Mucosa of descending colon (tissue), 3 donors: Measurements from ENCODE around the gene STXBP6. TPM values are rescaled to one million over a fixed set of nuclear protein-coding genes. Genes with fewer than 3 reads are reported as not detected.
A peak's percentile ranks its signal among the peaks of the same experiment; 100 is the strongest.

Experiments
- ATAC-seq: fragments of 200-7000 bp; cut with Tn5 transposase; one replicate; pipeline ENCODE4 v1.9.1; 2020; ENCODE audit warnings: mild to moderate bottlenecking, moderate library complexity
- DNase-seq, 3 donors: peaks; one replicate each; pipeline ENCODE4 v3.0.0-alpha.2; 2020
- H3K36me3 ChIP-seq: fragments of 200-600 bp; one replicate; pipeline ENCODE4 v1.8.0; 2021; ENCODE audit warnings: low read depth, mild to moderate bottlenecking
- H3K4me1 ChIP-seq: fragments of 200-600 bp; one replicate; pipeline ENCODE4 v1.8.0; 2021; ENCODE audit warnings: low read depth, mild to moderate bottlenecking
- H3K4me3 ChIP-seq: fragments of 200-600 bp; one replicate; pipeline ENCODE4 v1.8.0; 2021; ENCODE audit warnings: mild to moderate bottlenecking
- H3K9me3 ChIP-seq: fragments of 200-600 bp; one replicate; pipeline ENCODE4 v1.8.0; 2021; ENCODE audit warnings: mild to moderate bottlenecking
- intact Hi-C, 2 donors: fragments of 100-400 bp; cut with DNase I in 1 of 2; cut with micrococcal nuclease in 1 of 2; formaldehyde crosslinking; loops; one replicate each; pipeline versions ENCODE4 v1.11.0 to v1.11.1; 2022; cut with DNase I, micrococcal nuclease
- total RNA-seq, 3 donors: library from RNA; stranded (reverse); fragmentation: NEBNext Ultra II Directional in 2 of 3; extraction: Animal tissue kit (Norgen Biotek cat#: 25700) in 2 of 3; gene quantifications; one replicate each; pipeline versions ENCODE4 v1.2.1 to v1.2.4, GENCODE V29; 2021 to 2023
- TF ChIP-seq, protein P1 (sequence below): fragments of 200-600 bp; IDR thresholded peaks from one replicate; pipeline ENCODE4 v1.8.0; 2022; ENCODE audit warnings: antibody characterized with exemption, mild to moderate bottlenecking
- donor health status: DM: no; HTN: no; CAD: no; lungs with moderate emphysema.
- donor health status: DM: no; HTN: no; CAD: no.
- donor health status: DM: no; HTN: yes; CAD: no.

The STXBP6 gene
- total RNA-seq, 3 donors from 2014 or later, result 10.9 to 25.9 (median 19.8) TPM

DNA sequence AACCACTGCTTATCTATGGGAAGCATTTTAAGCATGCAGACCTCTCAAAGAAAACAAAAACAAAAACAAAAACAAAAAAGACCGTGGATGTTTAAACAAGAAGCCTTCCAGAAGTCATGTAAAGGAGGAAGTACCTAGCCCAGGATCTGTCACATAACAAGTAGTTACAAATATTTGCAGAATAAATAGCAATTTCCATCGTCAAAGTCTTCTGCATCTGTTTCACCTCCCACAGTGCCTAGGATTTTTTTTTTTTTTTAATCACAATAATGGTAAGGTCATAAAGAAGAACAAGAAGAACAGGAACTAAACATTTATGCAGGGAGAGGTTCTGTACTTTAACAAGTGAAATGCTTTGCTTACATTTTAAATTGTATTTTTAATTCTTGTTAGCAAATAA, 2.4 kb upstream of the STXBP6 start:
- no peak overlapping the region for H3K4me3 ChIP-seq
- ATAC-seq (no peak), DNase-seq (no peak)
- H3K36me3 ChIP-seq, result no peaks in the 10 kb centered on the region
- peaks cover 30% of the 10 kb centered on the region for H3K4me1 ChIP-seq
- intact Hi-C loops, result no loop called here
- TF ChIP-seq, protein P1, sequence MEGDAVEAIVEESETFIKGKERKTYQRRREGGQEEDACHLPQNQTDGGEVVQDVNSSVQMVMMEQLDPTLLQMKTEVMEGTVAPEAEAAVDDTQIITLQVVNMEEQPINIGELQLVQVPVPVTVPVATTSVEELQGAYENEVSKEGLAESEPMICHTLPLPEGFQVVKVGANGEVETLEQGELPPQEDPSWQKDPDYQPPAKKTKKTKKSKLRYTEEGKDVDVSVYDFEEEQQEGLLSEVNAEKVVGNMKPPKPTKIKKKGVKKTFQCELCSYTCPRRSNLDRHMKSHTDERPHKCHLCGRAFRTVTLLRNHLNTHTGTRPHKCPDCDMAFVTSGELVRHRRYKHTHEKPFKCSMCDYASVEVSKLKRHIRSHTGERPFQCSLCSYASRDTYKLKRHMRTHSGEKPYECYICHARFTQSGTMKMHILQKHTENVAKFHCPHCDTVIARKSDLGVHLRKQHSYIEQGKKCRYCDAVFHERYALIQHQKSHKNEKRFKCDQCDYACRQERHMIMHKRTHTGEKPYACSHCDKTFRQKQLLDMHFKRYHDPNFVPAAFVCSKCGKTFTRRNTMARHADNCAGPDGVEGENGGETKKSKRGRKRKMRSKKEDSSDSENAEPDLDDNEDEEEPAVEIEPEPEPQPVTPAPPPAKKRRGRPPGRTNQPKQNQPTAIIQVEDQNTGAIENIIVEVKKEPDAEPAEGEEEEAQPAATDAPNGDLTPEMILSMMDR, result no peak
- no peaks in the 10 kb centered on the region for H3K9me3 ChIP-seq

DNA sequence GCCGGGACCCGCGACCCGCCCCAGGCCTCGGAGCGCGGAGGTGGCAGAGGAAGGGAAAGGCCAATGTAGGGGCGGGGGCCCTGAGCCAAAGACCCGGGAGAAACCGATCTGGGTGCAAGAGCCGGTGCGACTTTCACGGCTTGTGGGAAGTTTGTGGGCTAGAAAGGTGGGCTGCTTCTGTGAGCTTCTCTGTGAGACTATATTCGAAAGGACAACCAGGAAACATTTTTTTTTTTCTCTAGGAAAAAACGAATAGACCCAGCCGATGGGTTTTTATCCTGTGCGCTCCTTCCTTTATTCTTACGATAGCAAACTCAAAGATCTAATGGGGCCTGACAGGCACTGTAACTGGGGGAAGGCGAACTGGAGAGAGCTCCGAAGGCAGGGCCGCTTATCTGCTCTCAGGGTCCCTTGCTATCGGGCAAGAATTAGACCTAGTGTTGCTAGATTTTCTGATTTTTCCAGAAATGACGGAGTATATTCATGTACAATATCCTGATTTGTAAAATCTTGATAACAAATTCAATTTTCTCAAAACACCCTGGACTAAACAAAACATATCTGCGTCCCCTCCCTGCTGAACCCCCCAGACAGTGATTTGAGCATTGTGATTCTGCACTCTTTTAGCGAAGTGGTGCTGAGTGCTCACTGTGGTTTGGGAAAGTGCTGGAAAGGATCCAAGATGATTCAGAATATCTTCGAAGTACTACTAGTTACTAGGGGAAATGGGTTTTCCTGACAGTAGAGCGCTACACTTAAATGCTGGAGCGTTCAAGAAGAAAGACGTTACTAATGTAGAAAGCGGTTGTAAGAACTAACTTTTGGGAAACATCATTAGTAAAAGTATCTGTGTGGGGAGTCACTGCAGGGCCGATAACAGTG, 563 bp upstream of the STXBP6 start:
- DNase-seq, result peak in 1 of 3 donors; percentile 43
- Histone ChIP-seq H3K4me3 (peak overlapping the region; percentile 53), H3K4me1 (peaks cover 30% of the 10 kb centered on the region), H3K9me3 (no peaks in the 10 kb centered on the region), H3K36me3 (no peaks in the 10 kb centered on the region)
- TF ChIP-seq, protein P1, result no peak
- intact Hi-C loops, result no loop called here
- peak; percentile 39 for ATAC-seq

DNA sequence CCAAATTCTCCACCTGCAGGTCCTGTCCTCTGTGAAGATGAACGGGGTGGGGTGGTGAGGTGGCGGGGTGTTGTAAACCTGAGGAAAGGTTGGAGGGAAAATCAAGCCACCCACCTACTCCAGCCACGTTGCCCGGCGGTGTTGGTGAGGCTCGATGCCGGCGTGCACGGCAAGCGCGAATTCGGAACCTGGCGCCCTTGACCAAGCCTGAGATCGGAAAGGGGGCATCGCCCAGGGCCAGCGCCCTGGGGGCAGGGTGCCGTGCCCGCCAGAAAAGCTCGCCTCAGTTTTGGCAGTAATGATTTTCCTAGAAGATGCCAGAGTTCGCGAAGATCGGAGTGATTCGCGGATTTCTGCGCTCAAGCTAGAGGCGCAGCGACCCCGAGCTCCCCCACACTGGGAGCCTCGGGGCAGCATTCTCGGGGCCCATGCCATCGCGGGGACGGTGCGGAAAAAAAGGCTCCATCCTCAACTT, 817 bp downstream of the STXBP6 start:
- no peaks in the 10 kb centered on the region for H3K36me3 ChIP-seq
- intact Hi-C loops, result loop anchor here in 1 of 2 donors (10.0 kb wide), 1 partner anchor 64 kb away; no protein-coding TSS in a partner anchor
- no peaks in the 10 kb centered on the region for H3K9me3 ChIP-seq
- TF ChIP-seq, protein P1, result no peak
- DNase-seq, result peak in 2 of 3 donors; percentile 35 to 62
- H3K4me1 ChIP-seq, result peaks cover 30% of the 10 kb centered on the region
- peak overlapping the region; percentile 53 for H3K4me3 ChIP-seq
- ATAC-seq, result peak; percentile 15

DNA sequence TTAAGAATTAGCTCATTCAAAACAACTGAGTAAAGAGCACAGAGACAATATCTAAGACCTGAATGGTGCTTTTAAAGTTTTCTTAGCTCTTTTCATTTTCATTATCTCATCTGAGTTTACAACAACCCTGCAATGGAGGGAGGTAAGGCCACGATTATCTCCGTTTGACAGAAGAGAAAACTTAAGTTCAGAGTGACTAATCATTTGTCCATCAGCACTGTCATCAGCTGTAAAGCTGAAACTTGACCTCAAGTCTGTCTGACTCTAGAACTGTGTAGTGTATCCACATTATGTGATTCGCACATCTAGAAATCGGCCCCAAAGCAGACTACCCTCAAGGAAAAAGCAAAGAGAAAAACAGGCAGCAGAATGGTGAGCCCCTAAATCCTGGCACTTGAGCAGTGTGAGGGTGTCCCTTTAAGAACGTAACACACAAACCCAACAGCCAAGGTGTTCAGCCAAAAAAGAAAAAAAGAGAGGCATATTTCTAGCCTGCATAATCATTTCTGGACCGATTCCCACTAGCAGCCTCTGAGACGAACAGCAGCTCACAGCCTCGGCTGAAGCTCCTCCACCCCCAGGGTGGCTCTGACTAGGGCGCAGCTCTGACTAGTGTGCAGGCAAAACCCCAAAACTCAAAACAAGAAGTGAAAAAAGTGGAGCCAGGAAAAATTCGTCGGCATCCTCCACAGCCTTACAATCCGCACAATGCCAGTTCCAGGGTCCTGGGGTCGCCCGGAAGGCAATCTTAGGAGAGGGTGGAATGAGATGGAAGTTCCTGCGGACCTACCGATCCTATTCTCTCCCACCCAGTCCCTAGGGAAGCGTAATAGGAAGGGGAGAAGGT, 1.6 kb downstream of the STXBP6 start:
- peaks cover 30% of the 10 kb centered on the region for H3K4me1 ChIP-seq
- peak in 2 of 3 donors; percentile 48 to 52 for DNase-seq
- peak; percentile 23 for ATAC-seq
- H3K9me3 ChIP-seq, result no peaks in the 10 kb centered on the region
- H3K4me3 ChIP-seq, result no peak overlapping the region
- H3K36me3 ChIP-seq, result no peaks in the 10 kb centered on the region
- TF ChIP-seq, protein P1, result no peak
- intact Hi-C loops, result loop anchor here in 1 of 2 donors (10.0 kb wide), 1 partner anchor 64 kb away; no protein-coding TSS in a partner anchor

DNA sequence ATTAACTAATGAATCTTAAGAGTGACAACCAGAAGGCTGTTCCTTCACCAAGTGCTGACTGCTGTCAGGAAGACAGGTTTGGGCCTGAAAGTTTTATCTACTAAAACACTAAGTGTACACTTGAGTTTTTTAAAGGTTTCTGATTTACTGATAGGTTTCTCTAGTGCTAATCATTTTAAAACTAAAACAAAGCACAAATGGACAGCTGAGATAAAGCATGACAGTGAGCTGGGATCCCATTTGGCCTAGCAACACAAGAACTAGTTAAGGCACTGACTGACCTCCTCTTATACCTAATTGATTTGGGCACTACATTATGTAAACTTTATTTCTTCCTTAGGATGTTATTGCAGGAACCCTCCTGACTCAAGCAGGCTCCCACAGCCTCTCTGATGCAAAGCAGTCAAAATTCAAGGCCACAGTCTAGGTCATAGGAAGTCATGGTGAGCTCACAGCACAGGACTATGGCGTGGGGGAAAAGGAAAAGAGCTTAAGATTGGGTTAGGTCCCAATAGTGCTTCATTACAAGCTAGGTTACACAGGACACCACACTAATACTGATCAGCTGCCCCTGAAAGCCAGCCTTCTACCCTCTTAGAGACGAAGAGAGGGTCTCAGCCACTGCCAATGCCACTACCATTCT, 3.5 kb downstream of the STXBP6 start:
- H3K36me3 ChIP-seq, result no peaks in the 10 kb centered on the region
- ATAC-seq (no peak), DNase-seq (no peak)
- H3K4me3 ChIP-seq, result no peak overlapping the region
- TF ChIP-seq, protein P1, result no peak
- no peaks in the 10 kb centered on the region for H3K9me3 ChIP-seq
- intact Hi-C loops, result loop anchor here in 1 of 2 donors (10.0 kb wide), 1 partner anchor 62 kb away; no protein-coding TSS in a partner anchor
- peaks cover 34% of the 10 kb centered on the region for H3K4me1 ChIP-seq
